Measurements from ENCODE around the gene PABPN1L. TPM values are rescaled to one million over a fixed set of nuclear protein-coding genes. Genes with fewer than 3 reads are reported as not detected.

The PABPN1L gene
- total and polyA plus RNA-seq, 2 of the 13 experiments (the other 11 are each of a cell fraction or from before 2014, with no cell fraction given): not detected

- TF ChIP-seq CSRNP2 (CRISPR knock-in tag; conservative IDR thresholded peaks at IDR 0.05; ENCODE audit: low read depth): no peak
- TF ChIP-seq ZNF501 (CRISPR knock-in tag; IDR thresholded peaks at IDR 0.05): peak; percentile 67
- TF ChIP-seq POLR2A (IDR thresholded peaks at IDR 0.05; ENCODE audit: insufficient read depth in 1 of 2, low read depth in 2 of 2, low read length in 2 of 2): no peak
- no peak for TF ChIP-seq ZSCAN29 (CRISPR knock-in tag; conservative IDR thresholded peaks at IDR 0.05)
- peak; percentile 63 for TF ChIP-seq PATZ1 (CRISPR knock-in tag; IDR thresholded peaks at IDR 0.05)
- TF ChIP-seq, protein P1, sequence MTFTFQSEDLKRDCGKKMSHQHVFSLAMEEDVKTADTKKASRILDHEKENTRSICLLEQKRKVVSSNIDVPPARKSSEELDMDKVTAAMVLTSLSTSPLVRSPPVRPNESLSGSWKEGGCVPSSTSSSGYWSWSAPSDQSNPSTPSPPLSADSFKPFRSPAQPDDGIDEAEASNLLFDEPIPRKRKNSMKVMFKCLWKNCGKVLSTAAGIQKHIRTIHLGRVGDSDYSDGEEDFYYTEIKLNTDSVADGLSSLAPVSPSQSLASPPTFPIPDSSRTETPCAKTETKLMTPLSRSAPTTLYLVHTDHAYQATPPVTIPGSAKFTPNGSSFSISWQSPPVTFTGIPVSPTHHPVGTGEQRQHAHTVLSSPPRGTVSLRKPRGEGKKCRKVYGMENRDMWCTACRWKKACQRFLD (CRISPR knock-in tag; IDR thresholded peaks at IDR 0.05; ENCODE audit: borderline replicate concordance): 0 out of 2 replicates have a peak, but pooled peaks have one; percentile 5
- TF ChIP-seq TRIM24 (CRISPR knock-in tag; IDR thresholded peaks at IDR 0.05): no peak
- no peak for TF ChIP-seq ZNF496 (CRISPR knock-in tag; IDR thresholded peaks at IDR 0.05; ENCODE audit: insufficient replicate concordance)
- no peak for TF ChIP-seq ARID2 (CRISPR knock-in tag; IDR thresholded peaks at IDR 0.05; ENCODE audit: borderline replicate concordance)
- TF ChIP-seq, protein P2, sequence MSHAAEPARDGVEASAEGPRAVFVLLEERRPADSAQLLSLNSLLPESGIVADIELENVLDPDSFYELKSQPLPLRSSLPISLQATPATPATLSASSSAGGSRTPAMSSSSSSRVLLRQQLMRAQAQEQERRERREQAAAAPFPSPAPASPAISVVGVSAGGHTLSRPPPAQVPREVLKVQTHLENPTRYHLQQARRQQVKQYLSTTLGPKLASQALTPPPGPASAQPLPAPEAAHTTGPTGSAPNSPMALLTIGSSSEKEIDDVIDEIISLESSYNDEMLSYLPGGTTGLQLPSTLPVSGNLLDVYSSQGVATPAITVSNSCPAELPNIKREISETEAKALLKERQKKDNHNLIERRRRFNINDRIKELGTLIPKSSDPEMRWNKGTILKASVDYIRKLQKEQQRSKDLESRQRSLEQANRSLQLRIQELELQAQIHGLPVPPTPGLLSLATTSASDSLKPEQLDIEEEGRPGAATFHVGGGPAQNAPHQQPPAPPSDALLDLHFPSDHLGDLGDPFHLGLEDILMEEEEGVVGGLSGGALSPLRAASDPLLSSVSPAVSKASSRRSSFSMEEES (CRISPR knock-in tag; IDR thresholded peaks at IDR 0.05): no peak
- 0 out of 2 replicates have a peak, but pooled peaks have one; percentile 30 for TF ChIP-seq RXRA (CRISPR knock-in tag; IDR thresholded peaks at IDR 0.05)
- TF ChIP-seq ZNF503 (CRISPR knock-in tag; IDR thresholded peaks at IDR 0.05): no peak
- no peak for TF ChIP-seq AGO1 (IDR thresholded peaks at IDR 0.05; ENCODE audit: low read depth, low read length, poor library complexity, severe bottlenecking)
- no peak for TF ChIP-seq SIN3B (IDR thresholded peaks at IDR 0.05; ENCODE audit: low read length)
- no peak for TF ChIP-seq ZNF567 (CRISPR knock-in tag; IDR thresholded peaks at IDR 0.05; ENCODE audit: borderline replicate concordance)
- no peak for TF ChIP-seq NFYC (CRISPR knock-in tag; IDR thresholded peaks at IDR 0.05)
- no peak for TF ChIP-seq ZNF124 (CRISPR knock-in tag; IDR thresholded peaks at IDR 0.05)
- TF ChIP-seq DRAP1 (CRISPR knock-in tag; IDR thresholded peaks at IDR 0.05): no peak
- no peak for TF ChIP-seq NONO (IDR thresholded peaks at IDR 0.05)
- no peak for TF ChIP-seq NONO (CRISPR knock-in tag; conservative IDR thresholded peaks at IDR 0.05)
- peak; percentile 99 for TF ChIP-seq HNRNPL (IDR thresholded peaks at IDR 0.05; ENCODE audit: low read depth, low read length)
Measured at GRCh38 chr16:88880226-88881006, 14.0 kb upstream of the PABPN1L start (continued).

Data from HepG2 (cell line).